Stimulated activated CD4-positive, alpha-beta T cell treated with anti-CD3 and anti-CD28 coated beads, Interleukin-15, amount 100 ng/mL, for 24 hours (primary cell): Measurements from ENCODE around the gene MINDY2.
"Not testable (repeated sequence)": the region's sequence is repeated elsewhere in the genome, so short reads cannot be mapped to it uniquely, and the experiment has no call there.

Source experiments
- DNase-seq: peaks from one replicate; pipeline ENCODE4 v3.0.0-alpha.2; 2020

MINDY2 gene

DNA sequence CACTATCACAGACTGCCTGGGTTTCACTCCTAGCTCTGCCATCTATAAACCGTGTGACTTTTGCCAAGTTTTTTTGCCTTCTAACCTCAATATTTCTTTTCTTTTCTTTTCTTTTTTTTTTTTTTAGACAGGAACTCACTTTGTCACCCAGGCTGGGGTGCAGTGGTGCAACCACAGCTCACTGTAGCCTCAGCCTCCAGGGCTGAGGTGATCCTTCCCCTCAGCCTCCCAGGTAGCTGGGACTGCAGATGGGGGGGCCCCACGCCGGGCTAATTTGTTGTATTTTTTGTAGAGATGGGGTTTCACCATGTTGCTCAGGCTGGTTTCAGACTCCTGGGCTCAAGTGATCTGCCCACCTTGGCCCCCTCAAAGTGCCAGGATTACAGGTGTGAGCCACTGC, 18.4 kb upstream of the MINDY2 start:
- no peak for DNase-seq

DNA sequence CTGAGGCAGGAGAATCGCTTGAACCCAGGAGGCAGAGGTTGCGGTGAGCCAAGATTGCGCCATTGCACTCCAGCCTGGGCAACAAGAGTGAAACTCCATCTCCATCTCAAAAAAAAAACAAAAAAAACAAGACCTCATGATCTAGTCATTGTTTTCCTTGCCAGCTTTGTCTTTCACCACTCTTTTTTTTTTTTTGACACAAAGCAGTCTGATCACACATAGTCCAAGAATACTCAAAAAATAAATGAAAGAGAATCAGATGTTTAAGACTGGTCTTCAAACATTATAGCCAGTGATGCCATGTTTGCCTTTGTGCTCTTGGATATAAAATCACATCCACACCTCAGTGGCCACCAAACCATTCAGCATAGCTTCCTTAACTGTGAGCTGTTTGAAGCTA, 15.8 kb upstream of the MINDY2 start:
- no peak for DNase-seq

DNA sequence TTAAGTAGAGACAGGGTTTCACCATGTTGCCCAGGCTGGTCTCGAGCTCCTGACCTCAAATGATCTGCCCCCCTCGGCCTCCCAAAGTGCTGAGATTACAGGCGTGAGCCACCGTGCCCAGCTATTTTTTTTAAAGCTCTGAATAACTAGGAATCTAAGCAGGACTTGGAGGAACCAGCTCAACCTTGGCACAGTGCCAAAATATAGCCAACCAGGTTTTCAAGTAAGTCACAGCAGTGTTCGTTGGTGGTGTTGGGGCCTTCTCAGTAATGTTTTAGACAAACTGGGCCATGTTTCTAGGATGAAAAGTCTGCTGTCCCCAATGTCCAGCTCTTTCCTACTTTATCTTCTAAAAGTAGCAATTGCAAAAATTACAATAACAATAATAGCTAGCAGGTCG, 15.1 kb upstream of the MINDY2 start:
- DNase-seq = no peak

DNA sequence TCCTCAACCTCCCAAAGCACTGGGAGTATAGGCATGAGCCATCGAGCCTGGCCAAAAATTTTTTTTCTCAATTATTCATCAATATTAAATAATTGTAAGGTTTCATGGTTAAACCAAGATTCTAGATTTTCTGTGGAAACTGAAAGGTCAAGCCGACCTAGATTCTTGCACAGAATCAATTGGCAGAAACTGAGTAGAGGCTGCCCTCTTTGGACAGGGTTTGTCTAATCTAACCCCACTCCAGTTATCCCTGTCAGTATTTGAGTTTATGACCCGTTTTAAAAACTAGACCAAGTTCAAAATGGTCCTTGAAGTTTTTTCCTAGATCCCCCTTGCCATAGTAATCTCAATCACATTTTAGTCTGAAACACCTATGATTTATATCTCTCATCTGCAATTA, 13.0 kb upstream of the MINDY2 start:
- DNase-seq = no peak

DNA sequence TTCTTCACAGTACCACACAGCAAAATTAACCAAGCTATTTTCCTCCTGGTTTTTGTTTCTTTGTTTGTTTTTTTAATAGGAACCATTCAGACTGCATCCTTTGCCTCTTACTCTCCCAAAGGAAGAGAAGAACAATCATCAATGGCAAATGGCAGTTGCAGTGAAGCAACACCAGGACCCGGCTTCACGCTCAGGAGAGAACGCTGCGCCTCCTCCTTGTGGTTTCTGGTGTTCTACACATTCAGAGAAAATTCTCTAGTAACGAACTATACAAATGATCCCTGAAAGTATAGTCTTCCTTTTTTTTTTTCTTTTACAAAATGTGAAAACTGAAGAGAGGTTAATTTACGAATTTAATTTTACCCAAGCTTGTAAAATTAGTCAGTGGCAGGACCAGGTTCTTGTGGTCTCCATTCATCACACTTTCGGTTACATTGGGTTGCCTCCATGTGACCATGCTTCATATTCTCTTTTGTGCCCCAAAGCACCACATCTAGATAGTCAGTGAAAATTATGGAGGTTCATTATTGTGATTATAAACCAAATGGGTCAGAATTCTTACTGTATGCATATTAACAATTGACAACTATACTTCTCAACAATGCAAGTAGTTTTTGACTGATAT, 10.6 kb upstream of the MINDY2 start:
- no peak for DNase-seq

DNA sequence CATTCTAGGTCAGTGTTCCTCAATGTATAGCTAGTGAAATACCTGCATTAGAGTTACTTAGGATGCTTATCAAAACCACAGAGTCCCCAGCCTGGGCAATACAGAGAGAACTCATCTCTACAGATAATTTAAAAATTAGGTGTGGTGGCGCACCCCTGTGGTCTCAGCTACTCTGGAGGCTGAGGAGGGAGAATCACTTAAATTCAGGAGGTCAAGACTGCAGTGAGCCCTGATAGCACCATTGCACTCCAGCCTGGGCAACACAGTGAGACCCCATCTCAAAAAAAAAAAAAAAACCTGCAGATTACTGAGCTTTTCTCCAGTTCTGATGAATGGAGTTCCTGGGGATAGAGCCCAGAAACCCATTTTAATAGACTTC, 10.1 kb upstream of the MINDY2 start:
- DNase-seq = peak; percentile 12

DNA sequence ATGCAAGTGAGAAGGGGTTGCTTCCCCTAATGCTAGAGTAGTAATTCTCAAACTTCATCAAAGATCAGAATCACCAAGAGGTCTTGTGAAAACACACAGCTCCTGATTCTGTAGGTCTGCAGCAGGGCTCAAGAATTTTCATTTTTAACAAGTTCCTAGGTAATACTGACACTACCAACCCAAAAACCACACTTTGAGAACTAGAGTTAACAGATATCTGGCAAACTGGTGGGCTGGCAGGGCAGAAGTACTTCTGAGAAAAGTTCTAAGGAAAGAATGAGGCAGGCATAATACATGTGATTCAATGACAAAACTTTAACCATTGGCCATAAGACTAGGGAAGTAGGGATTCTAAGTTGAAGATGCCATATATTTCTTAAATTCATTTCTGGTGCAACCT, 8.8 kb upstream of the MINDY2 start:
- no peak for DNase-seq

DNA sequence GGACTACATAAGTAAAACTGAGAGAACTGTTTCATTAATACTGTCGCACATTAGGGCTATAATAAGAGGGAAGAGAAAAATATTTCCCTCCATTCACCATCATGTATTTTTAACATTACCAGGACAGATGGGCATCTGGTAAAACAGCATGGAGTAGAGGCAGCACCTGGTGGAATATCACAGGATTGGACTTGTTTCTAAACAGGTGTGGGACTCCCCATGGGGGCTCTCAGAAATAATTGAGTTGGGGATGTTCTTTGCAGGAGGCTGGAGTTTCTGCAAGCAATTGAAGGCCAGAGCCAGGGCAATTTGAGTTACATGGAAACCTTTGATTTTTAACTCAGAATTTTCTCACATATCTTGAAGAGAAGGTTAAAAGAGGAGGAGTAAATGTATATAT, 8.4 kb upstream of the MINDY2 start:
- DNase-seq = no peak

DNA sequence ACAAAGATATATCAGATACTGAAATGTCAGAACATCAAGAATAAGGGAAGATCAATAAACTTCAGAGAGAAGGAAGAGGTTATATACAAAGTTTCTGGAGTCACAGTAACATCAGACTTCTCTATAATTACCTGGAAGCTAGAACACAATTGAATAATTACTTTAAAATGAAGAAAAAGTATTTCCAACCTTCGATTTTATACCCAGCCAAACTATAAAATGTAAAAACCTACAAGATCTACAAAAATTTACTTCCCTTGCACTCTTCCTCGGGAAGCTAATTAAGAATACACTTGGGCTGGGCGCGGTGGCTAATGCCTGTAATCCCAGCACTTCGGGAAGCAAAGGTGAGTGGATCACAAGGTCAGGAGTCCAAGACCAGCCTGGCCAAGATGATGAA, 6.6 kb upstream of the MINDY2 start:
- no peak for DNase-seq

DNA sequence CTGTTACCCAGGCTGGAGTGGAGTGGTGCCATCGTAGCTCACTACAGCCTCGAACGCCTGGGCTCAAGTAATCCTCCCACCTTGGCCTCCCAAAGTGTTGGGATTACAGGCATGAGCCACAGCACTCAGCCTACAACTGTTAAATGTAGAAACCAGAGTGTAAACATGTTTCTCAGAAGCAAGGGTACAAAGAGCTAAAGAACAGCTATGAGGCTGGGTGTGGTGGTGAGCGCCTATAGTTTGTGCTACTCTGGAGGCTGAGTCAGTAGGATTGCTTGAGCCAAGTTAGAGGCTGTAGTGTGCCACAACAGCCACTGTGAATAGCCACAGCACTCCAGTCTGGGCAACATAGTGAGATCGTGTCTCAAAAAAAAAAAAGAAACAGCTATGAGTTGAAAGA, 4.8 kb upstream of the MINDY2 start:
- no peak for DNase-seq

DNA sequence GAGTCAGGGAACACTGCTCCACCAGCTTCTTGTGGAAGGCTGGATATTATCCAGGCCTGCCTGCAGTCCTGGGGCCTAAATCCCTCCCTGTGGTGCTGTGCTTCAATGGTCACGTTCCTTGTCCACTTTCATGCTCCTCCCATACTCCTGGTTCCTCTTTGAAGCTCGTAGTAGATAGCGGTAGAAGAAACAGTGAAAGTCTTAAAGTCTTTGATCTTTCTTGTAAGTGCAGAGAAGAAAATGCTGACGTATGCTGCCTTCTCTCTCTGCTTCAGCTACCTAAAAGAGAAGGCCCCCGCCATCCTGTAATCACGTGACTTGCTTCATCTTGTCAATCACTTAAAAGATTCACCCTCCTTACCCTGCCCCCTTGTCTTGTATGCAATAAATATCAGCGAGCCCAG, 2.5 kb upstream of the MINDY2 start:
- DNase-seq = not testable (repeated sequence)

DNA sequence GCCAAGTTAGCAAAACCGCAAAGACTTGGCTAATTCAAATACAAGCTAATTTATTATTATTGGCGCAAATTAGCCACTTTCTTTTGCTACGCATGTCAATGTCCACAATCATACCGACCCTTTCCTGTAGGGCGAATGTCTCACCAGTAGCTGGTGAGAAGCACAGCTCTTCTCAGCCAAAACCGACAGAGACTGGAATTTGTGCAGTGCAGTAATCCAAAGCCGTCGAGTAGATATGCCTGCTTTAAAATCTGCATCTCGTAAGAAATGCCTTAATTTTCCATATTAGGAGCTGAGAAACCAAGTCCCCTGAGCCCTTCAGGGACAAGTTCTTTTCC, 614 bp upstream of the MINDY2 start:
- DNase-seq = no peak

DNA sequence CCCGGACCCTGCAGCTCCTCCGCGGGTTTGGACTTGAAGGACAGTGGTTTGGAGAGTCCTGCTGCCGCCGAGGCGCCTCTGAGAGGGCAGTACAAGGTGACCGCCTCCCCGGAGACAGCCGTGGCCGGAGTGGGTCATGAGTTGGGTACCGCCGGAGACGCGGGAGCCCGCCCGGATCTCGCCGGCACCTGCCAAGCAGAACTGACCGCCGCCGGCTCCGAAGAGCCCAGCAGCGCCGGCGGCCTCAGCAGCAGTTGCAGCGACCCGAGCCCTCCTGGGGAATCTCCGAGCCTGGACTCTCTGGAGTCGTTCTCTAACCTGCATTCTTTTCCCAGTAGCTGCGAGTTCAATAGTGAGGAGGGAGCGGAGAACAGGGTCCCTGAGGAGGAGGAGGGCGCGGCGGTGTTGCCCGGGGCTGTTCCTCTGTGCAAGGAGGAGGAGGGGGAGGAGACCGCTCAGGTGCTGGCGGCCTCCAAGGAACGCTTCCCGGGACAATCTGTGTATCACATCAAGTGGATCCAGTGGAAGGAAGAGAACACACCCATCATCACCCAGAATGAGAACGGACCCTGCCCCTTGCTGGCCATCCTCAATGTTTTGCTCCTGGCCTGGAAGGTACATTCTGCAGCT, 634 bp downstream of the MINDY2 start:
- DNase-seq = peak; percentile 35

DNA sequence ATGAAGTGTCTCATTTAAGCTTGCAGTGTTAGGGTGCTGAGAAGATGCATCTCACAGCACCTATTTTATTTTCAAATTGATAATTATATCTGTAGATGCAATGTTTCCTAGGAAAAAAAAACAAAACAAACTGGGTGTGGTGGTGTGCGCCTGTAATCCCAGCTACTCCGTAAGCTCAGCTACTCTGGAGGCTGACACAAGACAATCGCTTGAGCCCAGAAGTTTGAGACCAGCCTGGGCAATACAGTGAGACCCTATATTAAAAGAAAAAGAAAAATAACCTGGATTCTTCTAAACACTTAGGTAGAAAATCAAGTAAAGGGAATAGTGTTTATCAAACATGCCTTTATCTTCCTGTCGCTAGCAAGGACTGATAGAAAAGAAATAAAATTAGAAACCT, 1.9 kb downstream of the MINDY2 start:
- DNase-seq = no peak

DNA sequence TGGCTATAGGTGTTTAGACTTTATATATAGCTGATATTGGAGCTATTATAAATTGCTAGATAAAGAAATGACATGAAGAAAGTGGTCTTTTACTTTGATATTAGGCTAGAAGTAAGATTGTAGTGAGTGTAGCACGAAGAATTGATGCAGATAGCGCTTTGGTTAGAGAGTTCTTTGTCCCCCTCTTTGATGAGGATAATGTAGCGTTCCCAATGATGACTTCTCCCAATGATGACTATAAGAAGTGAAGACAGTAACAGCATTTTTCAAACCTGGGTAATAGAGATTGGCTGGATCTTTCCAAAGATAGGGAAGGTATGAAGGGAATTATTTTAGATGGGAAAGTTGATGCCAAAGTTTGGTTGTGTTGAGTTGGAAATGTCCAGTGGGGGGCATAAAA, 4.3 kb downstream of the MINDY2 start:
- DNase-seq = no peak

DNA sequence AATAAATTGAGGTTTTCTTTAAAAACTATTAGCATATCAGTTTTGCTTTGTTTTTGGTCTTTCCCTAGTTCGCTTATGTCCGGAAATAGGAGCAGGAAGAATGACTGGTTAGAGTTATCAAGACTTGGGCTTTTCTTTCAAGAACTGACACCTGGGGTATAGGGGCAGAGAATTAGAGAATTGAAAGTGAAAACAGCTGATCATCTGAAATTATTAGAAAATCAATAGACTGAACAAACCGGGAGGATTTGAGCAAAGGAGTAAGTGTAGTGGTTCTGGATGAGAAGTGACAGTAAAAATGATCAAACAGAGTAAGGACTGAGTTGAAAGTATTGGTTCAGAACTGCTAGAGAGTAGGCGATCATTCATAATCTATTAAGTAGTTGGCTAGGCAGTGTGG, 6.0 kb downstream of the MINDY2 start:
- DNase-seq = no peak

DNA sequence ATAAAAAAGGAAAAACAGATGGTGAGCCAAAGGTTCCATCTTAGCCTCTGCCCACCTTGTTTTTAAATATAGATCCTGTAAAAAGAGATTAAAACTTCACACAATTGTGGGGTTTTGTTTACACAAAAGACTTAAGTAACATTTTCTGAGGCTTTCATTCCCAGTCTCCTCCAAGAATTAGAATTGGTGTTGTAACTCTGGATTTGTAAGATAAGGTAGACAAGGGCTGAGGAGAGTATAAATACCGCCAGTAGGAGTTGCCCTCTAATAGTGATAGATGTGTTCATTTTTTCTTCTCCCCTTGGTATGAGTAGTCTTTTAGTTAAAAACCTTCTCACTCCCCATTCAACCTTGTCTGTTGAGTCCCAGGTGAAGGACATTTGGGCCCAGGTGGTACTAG, 8.5 kb downstream of the MINDY2 start:
- no peak for DNase-seq

DNA sequence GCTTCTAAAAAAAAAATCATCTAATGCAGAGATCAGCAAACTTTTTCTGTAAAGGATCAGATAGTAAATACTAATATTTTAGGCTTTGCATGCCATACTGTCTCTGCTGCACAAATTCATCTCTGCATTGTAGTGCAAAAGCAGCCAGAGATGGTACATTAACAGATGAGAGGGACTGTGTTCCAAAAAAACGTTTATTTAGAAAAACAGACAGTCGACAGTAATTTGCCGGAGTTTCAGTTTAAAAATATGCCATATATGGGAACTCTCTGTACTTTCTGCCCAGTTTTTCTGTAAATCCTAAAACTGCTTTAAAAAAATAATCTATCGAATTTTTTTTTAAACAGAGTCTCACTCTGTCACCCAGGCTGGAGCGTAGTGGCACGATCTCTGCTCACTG, 14.3 kb downstream of the MINDY2 start:
- no peak for DNase-seq

DNA sequence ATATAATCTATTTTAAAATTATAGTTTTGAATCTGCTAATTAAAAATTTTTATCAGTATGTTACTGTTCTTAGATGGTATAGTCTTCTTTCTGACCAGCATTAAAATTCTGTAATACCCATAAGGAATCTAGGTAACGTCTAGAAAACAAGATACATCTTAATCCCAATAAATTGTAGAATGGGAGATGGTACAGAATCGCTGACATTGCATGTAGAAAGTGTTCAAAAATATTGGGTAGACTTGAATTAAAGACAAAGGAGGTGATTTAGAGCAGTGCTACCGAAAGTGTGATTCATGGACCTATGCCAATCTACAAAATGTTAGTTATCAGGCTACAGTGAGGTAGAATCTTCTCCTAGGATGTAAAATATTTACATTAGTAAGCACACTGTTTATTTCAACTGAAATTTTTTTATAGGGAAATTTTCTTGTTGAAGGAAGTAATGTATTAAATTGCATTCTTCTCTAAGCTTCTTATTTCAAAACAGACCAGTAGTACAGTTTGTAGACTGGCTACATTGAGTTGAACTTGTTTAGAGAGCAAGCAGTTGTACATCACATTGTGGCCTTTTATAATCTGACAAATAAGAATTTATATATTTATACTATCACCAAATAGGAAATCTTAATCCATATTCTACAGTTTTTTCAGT, 17.1 kb downstream of the MINDY2 start:
- no peak for DNase-seq

DNA sequence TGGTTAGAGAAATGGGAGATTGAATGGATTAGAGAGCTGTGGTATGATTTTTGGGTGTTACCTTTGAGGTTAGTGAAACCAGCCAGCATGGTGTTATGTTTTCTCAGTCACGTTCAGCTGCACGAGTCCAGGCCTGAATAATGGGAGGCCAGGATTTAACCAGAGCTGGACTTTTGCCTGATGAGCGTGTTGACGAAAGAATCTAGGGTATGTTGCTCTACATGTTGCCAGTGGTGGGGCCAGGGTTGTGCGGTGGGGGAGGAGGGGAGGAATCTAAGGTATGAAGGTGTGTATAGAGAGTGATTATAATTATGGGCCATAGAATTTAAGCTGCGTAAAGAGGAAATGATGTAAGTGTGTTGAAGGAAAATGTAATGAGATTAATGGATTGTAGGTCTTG, 22.8 kb downstream of the MINDY2 start:
- DNase-seq = no peak

DNA sequence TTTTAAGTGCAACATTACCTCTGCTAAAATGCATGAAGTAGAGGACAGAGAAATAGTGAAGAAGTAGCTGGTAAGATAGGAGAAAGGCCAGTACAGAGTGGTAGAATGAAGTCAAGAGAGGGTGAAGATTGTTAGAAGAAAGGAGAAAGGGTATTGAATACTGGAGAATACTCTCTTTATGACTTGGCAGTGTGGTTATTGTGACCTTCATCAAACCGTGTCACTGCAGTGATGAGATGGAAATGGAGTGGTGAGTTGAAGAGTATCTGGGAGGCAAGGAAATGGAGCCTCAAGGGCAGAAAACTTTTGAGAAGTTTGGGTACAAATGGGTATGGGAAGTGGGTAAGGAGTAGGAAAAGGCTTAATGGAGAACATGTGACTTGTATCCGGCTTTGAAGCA, 24.7 kb downstream of the MINDY2 start:
- no peak for DNase-seq

DNA sequence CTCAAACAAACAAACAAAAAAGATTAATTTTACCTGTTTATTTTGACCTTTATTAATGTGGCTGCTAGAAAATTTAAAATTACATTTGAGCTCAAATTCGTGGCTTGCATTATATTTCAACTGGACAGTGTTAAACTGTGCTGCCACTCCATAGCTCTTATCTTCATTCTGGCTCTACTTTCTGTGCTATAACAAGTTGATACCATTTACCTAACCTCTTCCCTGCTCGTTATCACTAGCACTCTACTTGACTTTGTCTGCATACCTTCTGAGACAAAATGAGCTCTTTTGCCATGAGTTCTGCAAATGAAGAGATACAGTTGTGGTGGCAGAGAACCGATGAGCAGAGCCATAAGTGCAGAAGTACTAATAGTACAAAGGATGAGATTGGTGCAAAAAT, 26.4 kb downstream of the MINDY2 start:
- DNase-seq = no peak

DNA sequence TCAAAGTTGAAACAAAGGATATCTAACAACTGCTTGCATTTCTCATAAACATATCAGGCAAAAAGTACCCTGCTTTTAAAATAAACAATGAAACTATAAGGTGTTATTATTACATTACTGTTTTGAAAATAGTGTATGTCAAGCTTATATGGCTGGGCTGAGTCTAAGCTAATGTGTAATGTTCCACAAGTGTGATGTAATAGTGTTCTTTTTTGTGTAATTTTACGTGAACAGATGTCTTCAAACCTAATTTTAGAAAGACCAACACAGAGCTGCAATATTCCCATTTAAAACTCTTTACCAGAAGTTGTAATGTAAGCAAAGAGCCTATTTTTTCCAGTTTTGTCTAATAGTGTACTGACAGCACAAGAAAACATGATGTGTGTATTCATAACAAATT, 34.0 kb downstream of the MINDY2 start:
- no peak for DNase-seq

DNA sequence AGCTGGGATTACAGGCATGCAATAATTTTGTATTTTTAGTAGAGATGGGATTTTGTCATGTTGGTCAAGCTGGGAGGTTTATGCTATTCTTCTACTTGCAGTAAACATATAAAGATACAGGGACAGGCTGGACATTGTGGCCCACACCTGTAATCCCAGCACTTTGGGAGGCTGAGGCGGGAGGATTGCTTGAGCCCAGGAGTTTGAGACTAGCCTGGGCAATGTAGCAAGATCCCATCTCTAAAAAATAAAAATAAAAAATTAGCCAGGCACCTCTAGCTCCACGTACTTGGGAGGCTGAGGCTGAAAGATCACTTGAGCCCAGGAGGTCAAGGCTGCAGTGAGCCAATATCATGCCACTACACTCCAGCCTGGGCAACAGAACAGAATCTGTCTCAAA, 52.2 kb downstream of the MINDY2 start:
- not testable (repeated sequence) for DNase-seq

DNA sequence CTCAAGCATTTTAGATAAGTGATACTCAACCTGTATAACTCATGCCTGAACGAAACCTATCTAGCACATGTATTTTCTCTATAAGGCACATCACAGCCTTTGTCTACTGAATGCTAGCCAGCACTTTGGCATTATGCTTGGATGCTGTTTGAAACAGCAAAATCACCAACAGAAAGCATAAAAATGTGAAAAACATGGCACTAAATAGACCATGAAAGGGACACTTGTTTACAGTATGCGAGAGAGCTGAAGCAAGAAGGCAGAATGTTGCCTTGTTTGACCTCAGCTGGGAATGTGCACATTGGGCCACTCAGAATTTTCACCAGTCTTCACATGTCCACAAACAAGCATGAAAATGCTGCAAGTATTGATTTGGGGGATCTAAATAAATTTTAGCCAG, 59.5 kb downstream of the MINDY2 start:
- no peak for DNase-seq
